Hindlimb muscle (tissue), 1 donor: ENCODE results near the gene ABCC10. TPM values are rescaled to one million over a fixed set of nuclear protein-coding genes. Genes with fewer than 3 reads are reported as not detected.
"Not testable (repeated sequence)": the region's sequence is repeated elsewhere in the genome, so short reads cannot be mapped to it uniquely, and the experiment has no call there.

Experiments
- DNase-seq: peaks from one replicate; pipeline ENCODE4 v3.0.0-alpha.2; 2013
- polyA plus RNA-seq: library from polyadenylated mRNA; unstranded; fragments of 120-200 nt; gene quantifications from one replicate; pipeline ENCODE4 v1.2.1, GENCODE V29; 2013; ENCODE audit not compliant: insufficient read length

ABCC10 gene
- polyA plus RNA-seq, 1 donor, result 23.4 TPM

- no peak for DNase-seq
Observed at GRCh38 chr6:43408259-43408658, 19.1 kb upstream of the ABCC10 start.

- not testable (repeated sequence) for DNase-seq
Observed at GRCh38 chr6:43410776-43411175, 16.6 kb upstream of the ABCC10 start.

- DNase-seq, result no peak
Observed at GRCh38 chr6:43412541-43412940, 14.8 kb upstream of the ABCC10 start.

GRCh38 chr6:43413002-43413401 lies 14.3 kb upstream of the ABCC10 start:
- no peak for DNase-seq

- DNase-seq, result not testable (repeated sequence)
Observed at GRCh38 chr6:43415275-43415674, 12.1 kb upstream of the ABCC10 start.

GRCh38 chr6:43416935-43417334 lies 10.4 kb upstream of the ABCC10 start:
- no peak for DNase-seq

- DNase-seq, result no peak
Observed at GRCh38 chr6:43420012-43420709, 7.2 kb upstream of the ABCC10 start.

- DNase-seq, result no peak
Observed at GRCh38 chr6:43421831-43422230, 5.5 kb upstream of the ABCC10 start.

- DNase-seq, result not testable (repeated sequence)
Observed at GRCh38 chr6:43425083-43425482, 2.3 kb upstream of the ABCC10 start.

GRCh38 chr6:43426928-43427405 lies 374 bp upstream of the ABCC10 start:
- no peak for DNase-seq

GRCh38 chr6:43428112-43428570 lies 800 bp downstream of the ABCC10 start:
- no peak for DNase-seq

- no peak for DNase-seq
Observed at GRCh38 chr6:43428874-43429273, 1.5 kb downstream of the ABCC10 start.

GRCh38 chr6:43432009-43432945 lies 4.9 kb downstream of the ABCC10 start:
- DNase-seq, result no peak

- no peak for DNase-seq
Observed at GRCh38 chr6:43433148-43433547, 5.8 kb downstream of the ABCC10 start.

- DNase-seq, result no peak
Observed at GRCh38 chr6:43434001-43434840, 6.9 kb downstream of the ABCC10 start.

- no peak for DNase-seq
Observed at GRCh38 chr6:43434943-43435342, 7.6 kb downstream of the ABCC10 start.

GRCh38 chr6:43435682-43436437 lies 8.5 kb downstream of the ABCC10 start:
- DNase-seq, result no peak

GRCh38 chr6:43436577-43437282 lies 9.4 kb downstream of the ABCC10 start:
- no peak for DNase-seq

GRCh38 chr6:43437700-43438099 lies 10.4 kb downstream of the ABCC10 start:
- DNase-seq, result no peak

GRCh38 chr6:43442935-43443334 lies 15.6 kb downstream of the ABCC10 start:
- no peak for DNase-seq

- DNase-seq, result no peak
Observed at GRCh38 chr6:43444036-43444435, 16.7 kb downstream of the ABCC10 start.
